ENCODE results near the gene KLHL29.

DNA sequence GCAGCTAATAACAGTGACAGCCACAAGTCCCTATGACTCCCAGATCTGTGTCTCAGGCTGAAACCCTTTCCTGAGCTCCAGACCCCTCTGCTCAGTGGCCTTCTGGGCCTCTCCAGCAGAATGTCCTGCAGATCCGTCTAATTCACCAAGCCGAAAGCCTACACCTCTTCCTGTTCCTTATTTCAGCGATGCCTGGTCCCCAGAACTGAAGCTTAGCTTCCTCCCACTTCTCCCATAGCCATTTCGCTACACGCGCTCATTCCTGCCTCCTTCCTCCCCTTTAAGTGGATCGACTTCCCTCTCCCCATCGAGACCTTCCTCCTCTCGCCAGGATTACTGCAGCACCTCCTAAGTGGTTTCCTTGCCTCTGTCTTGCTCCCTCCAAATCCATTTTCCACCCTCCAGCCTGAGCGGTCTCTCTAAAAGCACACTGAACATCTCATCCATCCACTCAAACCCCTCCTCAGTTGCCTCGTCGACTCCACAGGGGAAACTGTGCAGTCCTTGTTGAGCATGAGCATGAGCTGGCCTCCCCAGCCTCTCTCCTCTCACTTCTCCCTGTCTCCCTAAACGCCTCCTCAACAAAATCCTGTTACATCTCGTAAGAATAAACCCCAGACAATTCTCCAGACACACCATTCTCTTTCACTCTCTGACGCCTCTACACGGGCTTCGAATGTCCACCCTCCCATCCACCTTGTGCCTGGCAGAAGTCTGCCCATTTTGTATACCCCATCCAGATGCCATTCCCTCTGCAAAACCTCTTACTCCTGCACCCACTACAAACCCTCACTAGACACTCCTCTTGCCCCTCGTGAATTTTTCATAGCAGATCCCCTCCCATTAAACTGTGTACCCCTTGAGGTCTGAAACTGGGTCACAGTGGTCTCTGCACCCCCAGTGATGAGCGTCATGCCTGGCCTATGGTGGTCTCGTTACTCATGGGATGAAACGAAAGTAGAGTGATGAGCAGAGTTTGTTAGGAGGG, 309.4 kb downstream of the KLHL29 start:
- TF ChIP-seq, protein P1, sequence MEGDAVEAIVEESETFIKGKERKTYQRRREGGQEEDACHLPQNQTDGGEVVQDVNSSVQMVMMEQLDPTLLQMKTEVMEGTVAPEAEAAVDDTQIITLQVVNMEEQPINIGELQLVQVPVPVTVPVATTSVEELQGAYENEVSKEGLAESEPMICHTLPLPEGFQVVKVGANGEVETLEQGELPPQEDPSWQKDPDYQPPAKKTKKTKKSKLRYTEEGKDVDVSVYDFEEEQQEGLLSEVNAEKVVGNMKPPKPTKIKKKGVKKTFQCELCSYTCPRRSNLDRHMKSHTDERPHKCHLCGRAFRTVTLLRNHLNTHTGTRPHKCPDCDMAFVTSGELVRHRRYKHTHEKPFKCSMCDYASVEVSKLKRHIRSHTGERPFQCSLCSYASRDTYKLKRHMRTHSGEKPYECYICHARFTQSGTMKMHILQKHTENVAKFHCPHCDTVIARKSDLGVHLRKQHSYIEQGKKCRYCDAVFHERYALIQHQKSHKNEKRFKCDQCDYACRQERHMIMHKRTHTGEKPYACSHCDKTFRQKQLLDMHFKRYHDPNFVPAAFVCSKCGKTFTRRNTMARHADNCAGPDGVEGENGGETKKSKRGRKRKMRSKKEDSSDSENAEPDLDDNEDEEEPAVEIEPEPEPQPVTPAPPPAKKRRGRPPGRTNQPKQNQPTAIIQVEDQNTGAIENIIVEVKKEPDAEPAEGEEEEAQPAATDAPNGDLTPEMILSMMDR (IDR thresholded peaks at IDR 0.05) = no peak
- no peak for TF ChIP-seq POLR2A (IDR thresholded peaks at IDR 0.05)
